Lower leg skin (tissue), 4 donors: ENCODE measurements around the gene WDFY4. TPM values are rescaled to one million over a fixed set of nuclear protein-coding genes. Genes with fewer than 3 reads are reported as not detected.

Source experiments
- DNase-seq, 2 donors: peaks; one replicate each; pipeline ENCODE4 v3.0.0-alpha.2; 2019; ENCODE audit warnings: low spot score in 2 of 2
- H3K4me3 ChIP-seq: fragments of 200-600 bp; sonication (generic); 2 replicates; pipeline ENCODE4 v1.5.1; 2017; ENCODE audit warnings: mild to moderate bottlenecking, low read depth; ENCODE audit not compliant: poor library complexity, severe bottlenecking
- POLR2A ChIP-seq, 2 donors: fragments of 450-650 bp; IDR thresholded peaks; one replicate each; pipeline ENCODE4 v1.6.1; 2016 to 2017; ENCODE audit warnings: antibody characterized with exemption in 2 of 2, mild to moderate bottlenecking in 1 of 2, moderate library complexity in 1 of 2
- WGBS, 2 donors: methylation state at CpG; one replicate each; pipeline ENCODE4 v1.1.5; 2018; 5-methylcytosine and 5-hydroxymethylcytosine counted together
- intact Hi-C: fragments of 100-400 bp; cut with DNase I; formaldehyde crosslinking; loops from one replicate; pipeline ENCODE4 v1.15.0; 2023; ENCODE audit warnings: low total_unique reads
- total RNA-seq, 4 donors: library from RNA; depleted of rRNA; stranded (reverse); fragments of >200 nt; gene quantifications; one replicate each; pipeline ENCODE4 v1.1.0, GENCODE V29; 2016
- TF ChIP-seq, protein P1 (sequence below), 3 donors: fragments of 450-650 bp; IDR thresholded peaks; one replicate each; pipeline ENCODE4 v1.5.1; 2016; ENCODE audit warnings: antibody characterized with exemption in 3 of 3, mild to moderate bottlenecking in 3 of 3, moderate library complexity in 2 of 3

Gene WDFY4
- total RNA-seq, 4 donors from 2014 or later: 0.91 to 4.2 (median 1.1) TPM

DNA sequence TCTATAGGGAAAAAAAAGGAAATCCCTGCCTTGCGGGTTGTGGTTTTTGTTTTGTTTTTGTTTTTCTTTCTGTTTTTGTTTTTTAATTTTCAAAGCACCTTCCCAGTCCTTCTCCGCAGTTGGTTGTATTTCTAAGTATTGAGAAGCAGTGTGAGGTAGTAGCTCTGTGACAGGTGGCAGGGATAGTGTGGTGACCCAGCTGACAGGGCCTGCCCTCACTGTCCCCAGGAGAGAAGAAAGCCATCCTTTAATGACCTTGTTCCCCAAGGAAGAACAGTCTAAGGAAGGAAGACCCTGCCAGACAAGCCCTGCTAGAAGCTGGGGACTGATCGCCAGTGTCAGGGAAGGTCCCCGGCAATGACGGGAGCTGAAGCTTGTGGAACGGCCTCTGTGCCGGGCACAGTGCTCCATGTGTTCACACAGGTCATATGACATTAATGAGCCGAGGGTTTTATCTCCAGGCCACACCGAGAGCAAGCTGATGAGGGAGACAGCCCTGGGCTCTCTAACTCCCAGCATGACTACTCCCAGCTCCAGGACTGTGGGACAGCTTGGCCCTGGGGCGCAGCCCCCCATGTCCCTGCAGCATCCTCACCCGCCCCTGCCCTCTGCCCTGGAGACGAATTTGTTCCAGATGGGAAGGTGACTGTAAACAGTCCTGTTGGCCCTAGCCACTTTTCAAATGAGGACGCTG is 324.0 kb downstream of the WDFY4 start:
- intact Hi-C loops: no loop called here
- WGBS, 2 donors: 62 to 69% methylated on average over 13 of the region's 13 CpGs
- H3K4me3 ChIP-seq: no peak overlapping the region
- DNase-seq: no peak
- TF ChIP-seq, protein P1, sequence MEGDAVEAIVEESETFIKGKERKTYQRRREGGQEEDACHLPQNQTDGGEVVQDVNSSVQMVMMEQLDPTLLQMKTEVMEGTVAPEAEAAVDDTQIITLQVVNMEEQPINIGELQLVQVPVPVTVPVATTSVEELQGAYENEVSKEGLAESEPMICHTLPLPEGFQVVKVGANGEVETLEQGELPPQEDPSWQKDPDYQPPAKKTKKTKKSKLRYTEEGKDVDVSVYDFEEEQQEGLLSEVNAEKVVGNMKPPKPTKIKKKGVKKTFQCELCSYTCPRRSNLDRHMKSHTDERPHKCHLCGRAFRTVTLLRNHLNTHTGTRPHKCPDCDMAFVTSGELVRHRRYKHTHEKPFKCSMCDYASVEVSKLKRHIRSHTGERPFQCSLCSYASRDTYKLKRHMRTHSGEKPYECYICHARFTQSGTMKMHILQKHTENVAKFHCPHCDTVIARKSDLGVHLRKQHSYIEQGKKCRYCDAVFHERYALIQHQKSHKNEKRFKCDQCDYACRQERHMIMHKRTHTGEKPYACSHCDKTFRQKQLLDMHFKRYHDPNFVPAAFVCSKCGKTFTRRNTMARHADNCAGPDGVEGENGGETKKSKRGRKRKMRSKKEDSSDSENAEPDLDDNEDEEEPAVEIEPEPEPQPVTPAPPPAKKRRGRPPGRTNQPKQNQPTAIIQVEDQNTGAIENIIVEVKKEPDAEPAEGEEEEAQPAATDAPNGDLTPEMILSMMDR (IDR thresholded peaks at IDR 0.05): no peak
- TF ChIP-seq POLR2A (IDR thresholded peaks at IDR 0.05): no peak

DNA sequence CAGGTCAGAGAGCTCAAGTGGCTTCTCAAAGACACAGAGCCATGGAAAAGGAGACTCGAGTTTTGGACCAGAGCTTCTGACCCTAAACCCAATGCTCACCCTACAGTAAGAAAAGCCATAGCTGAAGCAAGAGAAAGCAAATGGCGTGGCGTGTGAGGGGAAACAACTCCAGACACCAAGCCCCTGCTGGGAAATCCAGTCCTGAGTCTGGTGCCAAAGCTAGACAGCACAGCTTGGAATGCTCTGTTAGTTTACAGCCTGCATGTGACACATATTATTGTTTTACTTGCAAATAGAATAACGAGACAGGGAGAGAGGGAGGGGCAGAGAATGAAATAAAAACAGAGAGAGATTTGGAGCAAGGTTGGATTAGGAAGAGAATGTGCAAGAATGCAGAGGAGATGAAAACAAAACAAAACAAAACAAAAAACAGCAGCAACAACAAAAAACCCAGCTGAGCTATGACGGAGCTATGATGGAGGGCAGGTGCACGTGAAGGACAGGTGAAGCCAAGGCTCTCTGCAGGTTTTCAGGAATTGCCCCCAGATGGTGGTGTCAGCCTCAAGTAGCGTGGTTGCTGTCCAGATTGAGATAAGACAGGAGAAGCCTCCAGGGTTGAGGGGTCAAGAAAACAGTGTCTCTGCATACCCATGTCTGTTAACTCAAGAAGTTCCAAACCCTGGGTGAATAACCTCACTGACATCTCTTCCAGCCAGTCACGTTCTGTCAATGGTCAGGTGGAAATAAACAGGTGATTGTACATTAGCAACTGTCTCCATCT is 324.7 kb downstream of the WDFY4 start:
- TF ChIP-seq, protein P1 (IDR thresholded peaks at IDR 0.05): no peak
- no peak for TF ChIP-seq POLR2A (IDR thresholded peaks at IDR 0.05)
- 50 to 65% methylated on average over 8 of the region's 8 CpGs for WGBS, 2 donors
- DNase-seq: no peak

DNA sequence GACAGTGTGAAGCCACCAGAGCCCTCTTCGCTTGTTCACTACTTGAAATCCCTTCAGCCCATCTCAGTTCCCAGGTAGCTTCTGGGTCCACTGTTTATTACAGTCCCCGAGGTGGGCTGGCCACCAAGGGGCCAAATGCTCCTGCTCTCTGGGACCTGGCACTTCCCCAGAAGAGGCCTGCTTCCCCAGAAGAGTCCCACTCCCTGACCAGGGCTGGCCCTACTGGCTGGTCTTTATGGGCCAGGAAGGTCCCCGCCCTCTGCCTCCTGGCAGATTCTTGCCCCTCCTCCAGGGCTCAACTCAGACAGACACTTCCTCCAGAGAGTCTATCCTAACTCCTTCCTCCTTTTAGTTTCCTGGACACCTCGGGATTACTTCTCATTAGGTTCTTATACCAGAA is 325.6 kb downstream of the WDFY4 start:
- TF ChIP-seq POLR2A (IDR thresholded peaks at IDR 0.05): no peak
- TF ChIP-seq, protein P1 (IDR thresholded peaks at IDR 0.05): no peak

More for the DNA sequence above, 324.7 kb downstream of the WDFY4 start:
- intact Hi-C loops: no loop called here
- H3K4me3 ChIP-seq: no peak overlapping the region

DNA sequence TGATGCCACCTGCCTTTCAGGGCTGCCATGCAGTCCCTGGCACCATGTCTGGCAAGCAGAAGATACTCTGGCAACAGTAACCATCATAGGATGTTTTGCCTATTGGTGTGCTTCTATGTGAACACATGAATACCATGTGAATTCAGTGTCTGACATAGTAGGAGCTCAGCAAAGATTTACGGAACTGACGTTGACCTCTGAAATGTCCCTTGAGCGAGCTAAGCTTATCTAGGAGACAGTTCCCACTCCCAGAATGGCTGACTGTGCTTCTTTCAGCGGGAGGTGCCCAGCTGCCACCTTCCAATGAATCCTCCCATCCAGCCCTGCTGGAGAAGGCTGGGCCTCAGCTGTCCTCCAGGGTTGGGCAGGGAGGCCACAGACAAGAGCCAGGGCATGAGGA is 326.2 kb downstream of the WDFY4 start:
- TF ChIP-seq POLR2A (IDR thresholded peaks at IDR 0.05): no peak
- TF ChIP-seq, protein P1 (IDR thresholded peaks at IDR 0.05): no peak
- H3K4me3 ChIP-seq: no peak overlapping the region
- 46 to 57% methylated on average over 4 of the region's 4 CpGs for WGBS, 2 donors
- DNase-seq: no peak
- intact Hi-C loops: no loop called here

More for the DNA sequence above, 325.6 kb downstream of the WDFY4 start:
- WGBS, 2 donors: 65 to 72% methylated on average over 4 of the region's 4 CpGs
- intact Hi-C loops: no loop called here
- no peak overlapping the region for H3K4me3 ChIP-seq
- no peak for DNase-seq

DNA sequence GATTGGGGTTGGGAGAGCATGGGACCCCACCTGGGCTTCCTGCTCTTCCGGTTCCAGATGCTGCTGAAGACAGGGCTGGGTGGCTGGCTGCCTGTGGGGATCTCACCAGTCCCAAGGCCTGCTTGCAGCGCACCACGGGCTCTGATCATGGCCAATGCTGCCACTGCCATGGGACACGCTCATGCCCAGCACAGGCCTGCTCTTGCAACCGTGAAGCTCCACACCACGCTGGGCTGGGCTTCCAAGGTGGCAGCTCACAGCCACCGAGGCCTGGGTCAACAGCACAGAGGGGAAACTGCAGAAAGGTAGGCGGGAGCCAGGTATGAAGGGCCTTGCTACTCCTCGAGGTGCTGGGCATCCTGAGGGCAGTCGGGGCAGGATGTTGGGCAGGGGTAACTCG is 327.1 kb downstream of the WDFY4 start:
- 94 to 95% methylated on average over 11 of the region's 11 CpGs for WGBS, 2 donors
- intact Hi-C loops: no loop called here
- no peak for DNase-seq
- no peak overlapping the region for H3K4me3 ChIP-seq
- no peak for TF ChIP-seq POLR2A (IDR thresholded peaks at IDR 0.05)
- TF ChIP-seq, protein P1 (IDR thresholded peaks at IDR 0.05): no peak
